Smooth muscle cell (in vitro differentiated cells): ENCODE results near the gene NOXA1. TPM values are rescaled to one million over a fixed set of nuclear protein-coding genes. Genes with fewer than 3 reads are reported as not detected.

Source experiments
- DNase-seq: peaks from one replicate; lab custom pipeline; 2025; ENCODE audit not compliant: unreplicated experiment; lab: John Stamatoyannopoulos, UW
- H2AFZ ChIP-seq: fragments of 200-600 bp; sonication (generic); 2 replicates; pipeline ENCODE4 v1.6.0; 2016; ENCODE audit warnings: antibody characterized with exemption, low read depth, mild to moderate bottlenecking
- H3F3A ChIP-seq: fragments of 200-600 bp; sonication (generic); 2 replicates; pipeline ENCODE4 v1.6.0; 2017; ENCODE audit warnings: antibody characterized with exemption, low read depth
- H3K27ac ChIP-seq: fragments of 200-600 bp; sonication (generic); 2 replicates; pipeline ENCODE4 v1.5.1; 2016; ENCODE audit warnings: low read depth, mild to moderate bottlenecking
- H3K27me3 ChIP-seq: fragments of 200-600 bp; sonication (generic); 2 replicates; pipeline ENCODE4 v1.6.1; 2016; ENCODE audit warnings: low read depth, mild to moderate bottlenecking
- H3K36me3 ChIP-seq: fragments of 200-600 bp; sonication (generic); 2 replicates; pipeline ENCODE4 v1.5.1; 2016; ENCODE audit warnings: low read depth
- H3K4me1 ChIP-seq: fragments of 200-600 bp; sonication (generic); 2 replicates; pipeline ENCODE4 v1.5.1; 2016; ENCODE audit warnings: low read depth
- H3K4me2 ChIP-seq: fragments of 200-600 bp; sonication (generic); 2 replicates; pipeline ENCODE4 v1.6.0; 2016; ENCODE audit warnings: mild to moderate bottlenecking
- H3K4me3 ChIP-seq: fragments of 200-600 bp; sonication (generic); 2 replicates; pipeline ENCODE4 v1.5.1; 2016; ENCODE audit warnings: mild to moderate bottlenecking
- H3K79me2 ChIP-seq: fragments of 200-600 bp; sonication (generic); 2 replicates; pipeline ENCODE4 v1.6.0; 2016; ENCODE audit warnings: low read depth, mild to moderate bottlenecking
- H3K9ac ChIP-seq: fragments of 200-600 bp; sonication (generic); 2 replicates; pipeline ENCODE4 v1.6.0; 2016; ENCODE audit warnings: low read depth
- H3K9me3 ChIP-seq: fragments of 200-600 bp; sonication (generic); replicated peaks from 2 replicates; pipeline ENCODE4 v1.5.1; 2016; ENCODE audit warnings: low read depth
- H4K20me1 ChIP-seq: fragments of 200-600 bp; sonication (generic); 2 replicates; pipeline ENCODE4 v1.6.0; 2016; ENCODE audit warnings: low read depth
- WGBS: methylation state at CpG from one replicate; pipeline ENCODE4 v1.1.7; 2016; ENCODE audit warnings: low lambda C conversion rate; 5-methylcytosine and 5-hydroxymethylcytosine counted together
- polyA plus RNA-seq: library from polyadenylated mRNA; unstranded; fragments of >200 nt; fragmentation: Nextera tagmentation; extraction: Ambion mirVana; gene quantifications from 2 replicates; pipeline ENCODE4 v1.2.1, GENCODE V29; 2016
- total RNA-seq: library from RNA; depleted of rRNA; stranded (reverse); fragments of >200 nt; gene quantifications from 2 replicates; pipeline ENCODE4 v1.2.3, GENCODE V29; 2014
- TF ChIP-seq, protein P1 (sequence below): fragments of 200-600 bp; sonication (generic); IDR thresholded peaks from 2 replicates; pipeline ENCODE4 v1.5.1; 2017; ENCODE audit warnings: borderline replicate concordance, mild to moderate bottlenecking, antibody characterized with exemption; ENCODE audit not compliant: insufficient read depth, poor library complexity, severe bottlenecking

The NOXA1 gene
- total and polyA plus RNA-seq, 2 experiments from 2014 or later = 0.09 to 0.81 TPM

GRCh38 chr9:137467161-137467581, 44.0 kb downstream of the NOXA1 start:
- H3K9ac ChIP-seq = no peak overlapping the region
- peaks cover 4% of the 10 kb centered on the region for H3K27me3 ChIP-seq
- H4K20me1 ChIP-seq = no peaks in the 10 kb centered on the region
- H3K4me2 ChIP-seq = no peak overlapping the region
- DNase-seq = no peak
- no peaks in the 10 kb centered on the region for H3K36me3 ChIP-seq
- H3K79me2 ChIP-seq = no peaks in the 10 kb centered on the region
- 97% methylated on average over 16 of the region's 16 CpGs for WGBS
- no peak overlapping the region for H3K4me3 ChIP-seq
- no peak overlapping the region for H3K27ac ChIP-seq
- no peaks in the 10 kb centered on the region for H3F3A ChIP-seq
- TF ChIP-seq, protein P1, sequence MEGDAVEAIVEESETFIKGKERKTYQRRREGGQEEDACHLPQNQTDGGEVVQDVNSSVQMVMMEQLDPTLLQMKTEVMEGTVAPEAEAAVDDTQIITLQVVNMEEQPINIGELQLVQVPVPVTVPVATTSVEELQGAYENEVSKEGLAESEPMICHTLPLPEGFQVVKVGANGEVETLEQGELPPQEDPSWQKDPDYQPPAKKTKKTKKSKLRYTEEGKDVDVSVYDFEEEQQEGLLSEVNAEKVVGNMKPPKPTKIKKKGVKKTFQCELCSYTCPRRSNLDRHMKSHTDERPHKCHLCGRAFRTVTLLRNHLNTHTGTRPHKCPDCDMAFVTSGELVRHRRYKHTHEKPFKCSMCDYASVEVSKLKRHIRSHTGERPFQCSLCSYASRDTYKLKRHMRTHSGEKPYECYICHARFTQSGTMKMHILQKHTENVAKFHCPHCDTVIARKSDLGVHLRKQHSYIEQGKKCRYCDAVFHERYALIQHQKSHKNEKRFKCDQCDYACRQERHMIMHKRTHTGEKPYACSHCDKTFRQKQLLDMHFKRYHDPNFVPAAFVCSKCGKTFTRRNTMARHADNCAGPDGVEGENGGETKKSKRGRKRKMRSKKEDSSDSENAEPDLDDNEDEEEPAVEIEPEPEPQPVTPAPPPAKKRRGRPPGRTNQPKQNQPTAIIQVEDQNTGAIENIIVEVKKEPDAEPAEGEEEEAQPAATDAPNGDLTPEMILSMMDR = no peak
- no peaks in the 10 kb centered on the region for H3K4me1 ChIP-seq
- no peak overlapping the region for H2AFZ ChIP-seq
- no peaks in the 10 kb centered on the region for H3K9me3 ChIP-seq

DNA sequence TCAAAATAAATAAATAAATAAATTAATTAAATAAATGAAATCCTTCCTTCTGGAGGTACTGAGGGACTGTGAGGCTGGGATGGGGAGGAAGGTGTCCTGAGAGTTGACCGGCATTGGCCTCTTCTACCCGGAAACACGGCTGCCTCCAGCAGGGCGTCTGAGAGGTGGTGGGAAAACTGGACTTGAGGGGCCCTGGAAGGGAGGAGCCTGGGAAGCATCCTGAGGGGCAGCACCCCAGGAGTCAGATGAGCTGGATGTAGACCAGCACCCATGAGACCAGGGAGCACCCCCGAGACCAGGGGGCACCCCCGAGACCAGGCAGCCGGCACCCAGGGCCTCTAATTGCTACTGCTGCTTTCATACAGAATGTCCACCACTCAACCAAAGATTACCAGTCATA, 44.7 kb downstream of the NOXA1 start:
- Histone ChIP-seq H2AFZ (no peak overlapping the region), H3K9ac (no peak overlapping the region), H4K20me1 (no peaks in the 10 kb centered on the region), H3K27me3 (no peaks in the 10 kb centered on the region), H3K4me3 (no peak overlapping the region), H3K9me3 (no peaks in the 10 kb centered on the region), H3K27ac (no peak overlapping the region), H3K36me3 (no peaks in the 10 kb centered on the region), H3K4me2 (no peak overlapping the region), H3K79me2 (no peaks in the 10 kb centered on the region), H3F3A (no peaks in the 10 kb centered on the region), H3K4me1 (no peaks in the 10 kb centered on the region)
- TF ChIP-seq, protein P1 = no peak
- DNase-seq = no peak
- WGBS = 100% methylated on average over 7 of the region's 7 CpGs

GRCh38 chr9:137470785-137471184, 47.6 kb downstream of the NOXA1 start:
- no peaks in the 10 kb centered on the region for H4K20me1 ChIP-seq
- DNase-seq = no peak
- no peak overlapping the region for H3K4me3 ChIP-seq
- TF ChIP-seq, protein P1 = no peak
- H3K4me2 ChIP-seq = no peak overlapping the region
- H3K4me1 ChIP-seq = no peaks in the 10 kb centered on the region
- no peaks in the 10 kb centered on the region for H3K79me2 ChIP-seq
- H3K27me3 ChIP-seq = no peaks in the 10 kb centered on the region
- no peaks in the 10 kb centered on the region for H3K36me3 ChIP-seq
- H3K9me3 ChIP-seq = peaks cover 2% of the 10 kb centered on the region
- H2AFZ ChIP-seq = no peak overlapping the region
- no peak overlapping the region for H3K27ac ChIP-seq
- no peak overlapping the region for H3K9ac ChIP-seq
- H3F3A ChIP-seq = no peaks in the 10 kb centered on the region
- WGBS = 93% methylated on average over 7 of the region's 7 CpGs

DNA sequence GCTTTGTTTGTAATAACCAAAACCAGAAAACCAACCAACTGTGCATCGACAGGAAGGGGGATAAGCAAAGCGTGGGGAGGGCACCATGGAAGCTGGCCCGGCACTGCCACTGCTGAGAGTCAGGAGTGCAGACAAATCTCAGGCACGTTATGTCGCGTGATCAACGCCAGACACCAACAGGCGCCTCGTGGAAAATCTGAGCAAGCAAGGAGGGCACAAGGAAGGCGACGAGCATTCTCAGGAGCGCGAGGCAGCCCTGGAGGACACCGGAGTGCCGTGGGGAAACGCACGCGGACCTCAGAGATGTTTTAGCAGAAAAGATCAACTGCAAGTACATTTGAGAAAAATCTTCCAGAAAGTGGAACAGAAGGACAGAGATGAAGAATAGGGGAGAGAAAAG, 51.1 kb downstream of the NOXA1 start:
- H4K20me1 ChIP-seq = no peaks in the 10 kb centered on the region
- H3K4me1 ChIP-seq = no peaks in the 10 kb centered on the region
- no peaks in the 10 kb centered on the region for H3K27me3 ChIP-seq
- DNase-seq = no peak
- no peaks in the 10 kb centered on the region for H3K36me3 ChIP-seq
- H3K27ac ChIP-seq = no peak overlapping the region
- no peak overlapping the region for H3K9ac ChIP-seq
- no peaks in the 10 kb centered on the region for H3K79me2 ChIP-seq
- peaks cover 4% of the 10 kb centered on the region for H3K9me3 ChIP-seq
- H2AFZ ChIP-seq = no peak overlapping the region
- H3F3A ChIP-seq = no peaks in the 10 kb centered on the region
- no peak overlapping the region for H3K4me3 ChIP-seq
- WGBS = 96% methylated on average over 18 of the region's 18 CpGs
- TF ChIP-seq, protein P1 = no peak
- H3K4me2 ChIP-seq = no peak overlapping the region
